ENCODE results near the gene PPFIBP2.

GRCh38 chr11:7501251-7501650 is 12.5 kb upstream of the PPFIBP2 start:
- TF ChIP-seq CTCF (IDR thresholded peaks at IDR 0.05; ENCODE audit: insufficient read depth, low read depth, low read length) (no peak), EZH2 (IDR thresholded peaks at IDR 0.05; ENCODE audit: insufficient read depth, low read length) (no peak)
